Peyer's patch (tissue), 4 donors: ENCODE measurements around the gene MAGEA8. TPM values are rescaled to one million over a fixed set of nuclear protein-coding genes. Genes with fewer than 3 reads are reported as not detected.

Experiments used
- DNase-seq, 3 donors: peaks; one replicate each; pipeline ENCODE4 v3.0.0-alpha.2; 2017 to 2019
- H3K27ac ChIP-seq, 4 donors: fragments of 200-600 bp; sonication (generic); one replicate each; pipeline ENCODE4 v1.5.1; 2016 to 2019
- H3K27me3 ChIP-seq, 2 donors: fragments of 200-600 bp; sonication (generic); one replicate each; pipeline ENCODE4 v1.5.1; 2019
- H3K36me3 ChIP-seq, 3 donors: fragments of 200-600 bp; sonication (generic); one replicate each; pipeline ENCODE4 v1.5.1; 2016 to 2019
- H3K4me1 ChIP-seq, 4 donors: fragments of 200-600 bp; sonication (generic); one replicate each; pipeline ENCODE4 v1.5.1; 2016 to 2019
- H3K4me3 ChIP-seq, 4 donors: fragments of 200-600 bp; sonication (generic); 1 replicate in 3 of 4; 2 replicates in 1 of 4; pipeline ENCODE4 v1.5.1; 2016 to 2019; ENCODE audit warnings: mild to moderate bottlenecking in 1 of 4
- H3K9me3 ChIP-seq, 4 donors: fragments of 200-600 bp; sonication (generic); one replicate each; pipeline ENCODE4 v1.5.1; 2016 to 2019; ENCODE audit warnings: mild to moderate bottlenecking in 1 of 4
- CTCF ChIP-seq, 6 experiments: fragments of 450-650 bp in 4 of 6; fragments of 200-600 bp in 2 of 6; sonication (generic) in 1 of 6; IDR thresholded peaks; one replicate each; pipeline ENCODE4 v1.5.1; 2017 to 2019; ENCODE audit warnings: antibody characterized with exemption in 6 of 6, mild to moderate bottlenecking in 3 of 6, moderate library complexity in 1 of 6
- POLR2A ChIP-seq, 2 donors: fragments of 450-650 bp; IDR thresholded peaks; one replicate each; pipeline ENCODE4 v1.5.1; 2017; ENCODE audit warnings: antibody characterized with exemption in 2 of 2, mild to moderate bottlenecking in 2 of 2, moderate library complexity in 2 of 2
- total RNA-seq, 4 donors: library from RNA; depleted of rRNA; stranded (reverse); fragments of >200 nt; gene quantifications; one replicate each; pipeline ENCODE4 v1.1.0, GENCODE V29; 2016

The MAGEA8 gene
- total RNA-seq, 4 donors from 2014 or later: not detected

GRCh38 chrX:149845385-149845784 lies 35.6 kb upstream of the MAGEA8 start:
- no peak for DNase-seq
- Histone ChIP-seq H3K4me3 (no peak overlapping the region), H3K36me3 (no peaks in the 10 kb centered on the region), H3K27me3 (no peaks in the 10 kb centered on the region), H3K27ac (no peak overlapping the region), H3K4me1 (no peaks in the 10 kb centered on the region), H3K9me3 (no peaks in the 10 kb centered on the region)
- no peak for TF ChIP-seq POLR2A (IDR thresholded peaks at IDR 0.05)
- TF ChIP-seq CTCF (IDR thresholded peaks at IDR 0.05): no peak

GRCh38 chrX:149846789-149847188 lies 34.2 kb upstream of the MAGEA8 start:
- no peak overlapping the region for H3K4me3 ChIP-seq
- no peaks in the 10 kb centered on the region for H3K9me3 ChIP-seq
- no peak for DNase-seq
- no peak for TF ChIP-seq CTCF (IDR thresholded peaks at IDR 0.05)
- no peak for TF ChIP-seq POLR2A (IDR thresholded peaks at IDR 0.05)
- H3K4me1 ChIP-seq: no peaks in the 10 kb centered on the region
- no peaks in the 10 kb centered on the region for H3K36me3 ChIP-seq
- H3K27me3 ChIP-seq: no peaks in the 10 kb centered on the region
- H3K27ac ChIP-seq: no peak overlapping the region

GRCh38 chrX:149848855-149849254 lies 32.1 kb upstream of the MAGEA8 start:
- no peak for DNase-seq
- Histone ChIP-seq H3K27ac (no peak overlapping the region), H3K9me3 (no peaks in the 10 kb centered on the region), H3K27me3 (no peaks in the 10 kb centered on the region), H3K36me3 (no peaks in the 10 kb centered on the region), H3K4me3 (no peak overlapping the region), H3K4me1 (no peaks in the 10 kb centered on the region)
- TF ChIP-seq POLR2A (IDR thresholded peaks at IDR 0.05) (no peak), CTCF (IDR thresholded peaks at IDR 0.05) (no peak)

- Histone ChIP-seq H3K27ac (no peak overlapping the region), H3K4me1 (no peaks in the 10 kb centered on the region), H3K4me3 (no peak overlapping the region), H3K9me3 (no peaks in the 10 kb centered on the region), H3K36me3 (no peaks in the 10 kb centered on the region), H3K27me3 (no peaks in the 10 kb centered on the region)
- no peak for DNase-seq
- TF ChIP-seq CTCF (IDR thresholded peaks at IDR 0.05) (no peak), POLR2A (IDR thresholded peaks at IDR 0.05) (no peak)
Observed at GRCh38 chrX:149849787-149850186, 31.2 kb upstream of the MAGEA8 start.

GRCh38 chrX:149851864-149852263 lies 29.1 kb upstream of the MAGEA8 start:
- no peak for TF ChIP-seq POLR2A (IDR thresholded peaks at IDR 0.05)
- TF ChIP-seq CTCF (IDR thresholded peaks at IDR 0.05): no peak
- DNase-seq: no peak
- Histone ChIP-seq H3K4me3 (no peak overlapping the region), H3K27me3 (no peaks in the 10 kb centered on the region), H3K4me1 (no peaks in the 10 kb centered on the region), H3K27ac (no peak overlapping the region), H3K36me3 (no peaks in the 10 kb centered on the region), H3K9me3 (no peaks in the 10 kb centered on the region)

GRCh38 chrX:149853925-149854324 lies 27.1 kb upstream of the MAGEA8 start:
- Histone ChIP-seq H3K27ac (no peak overlapping the region), H3K4me1 (no peaks in the 10 kb centered on the region), H3K9me3 (no peaks in the 10 kb centered on the region), H3K4me3 (no peak overlapping the region), H3K36me3 (no peaks in the 10 kb centered on the region), H3K27me3 (no peaks in the 10 kb centered on the region)
- no peak for DNase-seq
- TF ChIP-seq CTCF (IDR thresholded peaks at IDR 0.05) (no peak), POLR2A (IDR thresholded peaks at IDR 0.05) (no peak)
